HG02571 (cell line): ENCODE data around the gene FANCI.

ENCODE experiments used
- ATAC-seq: cut with Tn5 transposase; IDR thresholded peaks from one replicate; pipeline ENCODE4 v1.9.1; 2021; ENCODE audit warnings: mild to moderate bottlenecking, moderate library complexity; ENCODE audit not compliant: unreplicated experiment

FANCI gene

DNA sequence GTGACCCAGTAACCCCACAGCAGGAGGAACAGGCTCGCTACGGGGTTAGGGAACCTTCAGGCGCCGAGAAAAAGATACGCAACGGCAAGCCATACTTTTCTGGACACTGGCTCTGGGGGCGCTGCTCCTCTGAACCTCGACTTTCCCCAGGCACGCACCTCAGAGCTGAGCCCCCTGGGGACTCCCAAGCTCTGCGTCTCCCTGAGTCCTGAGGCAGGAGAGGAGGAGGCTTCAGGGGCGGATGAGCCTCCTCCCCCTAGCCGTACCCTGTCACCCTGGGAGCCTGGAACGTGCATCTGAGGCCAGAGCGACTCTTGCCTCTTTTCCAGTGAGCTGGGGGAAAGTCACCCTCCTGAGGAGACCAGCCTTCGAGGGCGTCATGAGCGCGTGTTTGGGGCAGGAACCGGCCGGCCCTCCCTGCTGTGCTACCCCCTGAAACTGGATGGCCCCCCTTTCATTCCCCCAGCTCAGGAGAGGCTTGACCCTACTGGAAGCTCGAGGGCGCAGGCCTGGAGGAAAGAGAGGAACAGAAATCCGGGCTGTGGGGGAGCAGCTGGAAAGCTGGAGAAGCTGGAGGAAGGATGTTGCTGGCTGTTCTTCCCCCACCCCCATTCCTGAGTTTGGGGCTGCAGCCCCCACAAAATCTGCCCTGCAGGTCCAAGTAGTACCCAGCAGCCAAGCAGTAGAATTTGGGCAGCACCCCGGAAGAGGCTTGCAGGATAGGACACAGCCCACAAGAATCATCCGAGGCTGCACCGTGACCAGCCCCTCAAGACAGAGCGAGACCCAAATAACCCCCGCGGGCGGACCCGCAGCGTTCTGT lies 115.9 kb downstream of the FANCI start:
- ATAC-seq = no peak

GRCh38 chr15:89360294-89360971 lies 116.7 kb downstream of the FANCI start:
- ATAC-seq = no peak

DNA sequence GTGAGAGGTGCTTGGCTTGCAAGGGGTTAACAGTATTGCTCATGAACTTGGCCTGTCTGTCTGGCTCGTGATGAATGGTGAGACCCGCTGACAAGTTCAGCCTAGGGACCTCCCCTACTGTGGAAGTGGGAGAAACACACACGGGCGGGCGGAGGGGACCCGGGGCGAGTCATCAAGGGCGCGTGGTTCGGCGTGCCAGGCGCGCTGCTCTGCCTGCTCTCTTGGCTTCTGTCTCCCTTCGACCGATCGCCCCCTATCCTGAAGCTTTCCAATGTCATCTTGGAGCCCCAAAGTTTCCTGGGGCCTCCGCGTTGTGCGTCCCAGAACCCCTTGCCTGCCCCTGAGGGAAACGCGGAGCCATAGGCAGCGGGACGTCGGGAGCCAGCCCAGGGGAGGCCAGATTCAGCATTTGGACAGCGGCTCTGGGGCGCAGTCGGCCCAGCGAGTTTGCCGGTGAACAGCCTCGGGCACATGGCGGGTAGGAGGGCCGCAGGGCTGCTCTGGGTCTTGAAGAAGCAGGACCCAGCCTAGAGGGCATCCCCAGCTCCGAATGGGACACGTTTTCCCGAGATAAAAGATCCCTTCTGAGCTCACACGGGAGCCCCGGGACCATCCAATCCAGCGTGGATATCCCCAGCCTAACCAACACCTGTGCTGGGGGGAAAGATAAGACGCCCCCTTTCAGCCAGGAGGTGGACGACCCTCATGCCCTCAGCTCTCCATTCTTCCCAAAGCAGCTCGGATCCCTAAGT lies 117.8 kb downstream of the FANCI start:
- ATAC-seq = no peak

GRCh38 chr15:89362203-89363101 lies 118.7 kb downstream of the FANCI start:
- no peak for ATAC-seq

- no peak for ATAC-seq
These were observed 119.4 kb downstream of the FANCI start for GRCh38 chr15:89363133-89363532.

GRCh38 chr15:89363770-89364169 lies 120.0 kb downstream of the FANCI start:
- no peak for ATAC-seq

- ATAC-seq = no peak
These were observed 120.6 kb downstream of the FANCI start for GRCh38 chr15:89364341-89364740.

GRCh38 chr15:89364741-89365450 lies 121.1 kb downstream of the FANCI start:
- ATAC-seq = no peak

- ATAC-seq = no peak
These were observed 121.8 kb downstream of the FANCI start for GRCh38 chr15:89365462-89366065.
